Kasumi-1 (cell line): ENCODE measurements around the gene POU2AF1.
A peak's percentile ranks its signal among the peaks of the same experiment; 100 is the strongest.

Source experiments
- DNase-seq, 2 experiments: peaks; one replicate each; lab custom pipeline; 2025; lab: John Stamatoyannopoulos, UW

POU2AF1 gene, protein sequence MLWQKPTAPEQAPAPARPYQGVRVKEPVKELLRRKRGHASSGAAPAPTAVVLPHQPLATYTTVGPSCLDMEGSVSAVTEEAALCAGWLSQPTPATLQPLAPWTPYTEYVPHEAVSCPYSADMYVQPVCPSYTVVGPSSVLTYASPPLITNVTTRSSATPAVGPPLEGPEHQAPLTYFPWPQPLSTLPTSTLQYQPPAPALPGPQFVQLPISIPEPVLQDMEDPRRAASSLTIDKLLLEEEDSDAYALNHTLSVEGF

DNA sequence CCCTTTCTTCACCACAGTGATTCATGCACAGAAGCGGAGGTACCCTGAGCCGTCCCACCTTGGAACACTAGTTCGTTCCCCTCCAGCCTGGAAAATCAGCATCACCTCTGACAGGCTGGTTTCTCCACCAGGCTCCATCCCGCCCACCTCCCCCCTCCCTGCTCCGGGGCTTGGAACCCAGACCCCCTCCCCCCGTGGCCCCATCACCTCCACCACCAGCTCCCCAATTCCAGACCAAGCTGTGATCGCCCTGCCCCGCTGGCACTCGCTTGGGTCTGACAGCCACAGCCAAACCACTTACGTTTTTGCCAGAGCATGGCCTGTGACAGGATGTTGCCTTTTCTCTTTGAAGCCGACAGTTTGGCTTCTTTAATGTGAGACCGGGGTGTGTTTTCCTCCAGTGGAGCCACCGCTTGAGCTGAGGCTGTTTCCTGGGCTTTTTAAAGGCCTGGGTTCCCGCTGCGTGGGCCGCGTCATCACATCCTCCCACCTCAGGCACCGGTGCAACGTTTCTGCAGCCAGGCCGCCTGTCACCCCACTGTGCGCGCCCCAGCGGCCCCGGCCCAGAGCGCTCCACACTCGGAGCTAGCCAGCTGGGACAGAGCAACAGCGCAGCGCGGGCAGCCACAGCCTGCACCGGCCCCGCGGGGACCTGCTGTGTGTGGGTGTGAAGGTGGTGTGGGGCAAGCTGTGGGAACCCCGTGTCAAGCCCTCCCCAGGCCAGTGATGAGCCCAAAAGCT lies at the start of gene POU2AF1:
Gene POU2AF1 (minus strand): TSS at position 415 of the 741 bp plus-strand sequence. CDS start 98 bp downstream, at position 317.
- no peak for DNase-seq

DNA sequence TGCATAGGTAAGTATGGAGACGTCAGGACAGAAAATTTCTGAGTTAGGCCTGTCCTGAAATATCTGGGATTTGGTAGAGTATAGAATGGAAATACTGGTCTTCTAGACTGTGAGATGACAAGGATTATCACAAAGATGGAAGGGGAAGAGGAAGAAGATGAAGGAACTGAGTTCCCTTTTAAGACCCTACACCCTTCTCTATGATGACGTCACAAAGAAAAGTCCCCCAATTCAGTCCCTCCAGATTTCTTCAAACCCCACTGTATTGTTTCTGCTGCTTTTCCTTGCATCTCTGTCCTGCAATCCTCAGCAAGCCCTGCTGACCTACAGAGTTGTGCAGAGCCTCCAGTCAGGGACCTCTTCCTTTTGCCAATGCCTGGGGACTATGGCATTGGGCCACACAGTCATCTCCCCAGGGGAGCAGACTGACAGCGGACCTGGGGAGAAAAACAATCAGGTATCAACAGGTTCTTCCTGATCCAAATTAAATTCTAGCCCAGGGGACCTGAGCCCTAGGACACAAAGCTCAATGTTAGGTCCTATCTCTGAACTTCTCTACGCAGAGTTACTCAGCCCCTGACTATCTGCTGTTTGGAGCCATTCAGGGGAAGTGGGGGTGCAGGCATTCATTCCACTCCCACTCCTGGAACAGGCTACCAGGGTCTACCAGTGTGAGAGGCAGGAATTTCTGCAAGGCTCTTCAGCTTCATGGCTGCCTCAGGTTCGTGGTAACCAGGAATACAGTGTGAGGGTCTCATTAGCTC lies 49.2 kb upstream of the POU2AF1 start:
- DNase-seq = no peak

DNA sequence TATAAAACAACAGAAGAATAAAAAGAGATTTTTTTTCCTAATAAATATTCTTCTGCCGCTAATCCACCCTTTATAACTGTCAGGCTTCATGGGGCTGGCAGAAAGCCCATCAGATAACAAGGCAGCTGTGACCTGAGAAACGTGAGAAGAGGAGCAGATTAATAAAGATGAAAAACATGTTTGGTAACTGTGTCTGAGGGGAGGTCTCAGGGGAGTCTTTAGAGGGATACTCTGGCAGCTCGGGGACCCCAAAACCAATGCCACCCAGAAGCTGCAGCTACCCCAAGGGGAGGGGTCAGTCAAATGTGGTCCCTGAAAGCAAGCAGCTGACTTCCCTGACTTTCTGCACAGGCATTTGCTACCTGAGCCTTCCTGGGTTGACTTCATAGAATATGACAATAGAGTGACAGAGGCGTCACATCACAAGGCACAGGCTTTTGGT lies 48.4 kb upstream of the POU2AF1 start:
- no peak for DNase-seq

DNA sequence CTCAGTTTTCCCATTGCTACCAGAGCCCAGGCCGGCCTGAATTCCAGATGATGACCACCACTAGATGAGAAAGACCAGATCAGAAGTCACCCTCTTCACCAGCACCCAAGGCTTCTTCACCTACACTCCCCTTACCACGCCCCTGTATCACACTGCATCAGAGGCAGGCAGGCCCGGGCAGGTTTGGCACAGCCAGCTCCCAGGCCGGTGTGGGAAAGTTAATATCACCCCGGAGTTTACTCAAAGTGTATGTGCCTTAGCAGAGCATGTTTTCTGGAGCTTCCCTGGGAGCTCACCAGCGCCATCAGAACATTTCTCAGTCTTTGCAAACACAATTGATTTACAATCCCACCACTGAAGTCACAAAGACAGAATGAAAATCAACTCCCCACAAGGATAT lies 47.5 kb upstream of the POU2AF1 start:
- no peak for DNase-seq

DNA sequence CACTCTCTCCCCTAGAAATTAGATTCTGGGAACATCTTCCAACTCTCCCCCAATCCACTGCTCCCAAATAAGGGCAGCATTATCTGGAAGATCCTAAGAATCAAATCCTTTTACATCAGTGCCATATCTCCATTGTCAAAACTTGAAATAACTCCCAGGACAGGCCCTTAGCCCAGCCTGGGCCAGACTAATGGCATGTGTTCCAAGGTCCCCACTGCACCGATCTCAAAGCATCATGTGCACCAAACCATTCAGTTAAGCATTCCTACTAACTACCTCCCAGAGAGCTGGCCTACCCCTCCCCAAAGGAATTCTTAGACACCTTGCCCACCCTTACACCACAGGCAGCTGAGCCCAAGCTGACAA lies 44.2 kb upstream of the POU2AF1 start:
- DNase-seq = no peak

GRCh38 chr11:111422494-111423249 lies 43.6 kb upstream of the POU2AF1 start:
- DNase-seq = peak; percentile 63

DNA sequence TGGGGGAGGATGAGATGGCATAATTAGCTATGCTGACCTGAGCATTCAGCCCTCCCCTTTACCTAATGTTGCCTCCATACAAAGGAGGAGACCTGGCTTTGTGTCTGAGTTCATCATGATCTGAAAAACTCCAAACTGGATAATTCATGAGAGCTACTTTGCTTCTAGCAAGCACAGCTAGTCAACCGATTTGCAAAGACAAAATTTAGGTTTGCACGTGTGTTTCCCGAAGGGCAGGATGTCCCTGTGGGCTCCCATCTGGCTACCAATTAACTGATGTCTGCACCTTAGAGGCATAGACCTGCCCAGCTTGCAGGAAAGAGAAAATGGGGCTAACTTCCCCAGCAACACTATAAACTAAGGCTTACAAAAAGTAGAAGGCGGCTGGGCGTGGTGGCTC lies 42.2 kb upstream of the POU2AF1 start:
- no peak for DNase-seq

GRCh38 chr11:111419641-111420327 lies 40.7 kb upstream of the POU2AF1 start:
- DNase-seq = no peak

GRCh38 chr11:111419181-111419580 lies 40.1 kb upstream of the POU2AF1 start:
- DNase-seq = no peak

- DNase-seq = no peak
These were observed 39.3 kb upstream of the POU2AF1 start for GRCh38 chr11:111418436-111418787.

DNA sequence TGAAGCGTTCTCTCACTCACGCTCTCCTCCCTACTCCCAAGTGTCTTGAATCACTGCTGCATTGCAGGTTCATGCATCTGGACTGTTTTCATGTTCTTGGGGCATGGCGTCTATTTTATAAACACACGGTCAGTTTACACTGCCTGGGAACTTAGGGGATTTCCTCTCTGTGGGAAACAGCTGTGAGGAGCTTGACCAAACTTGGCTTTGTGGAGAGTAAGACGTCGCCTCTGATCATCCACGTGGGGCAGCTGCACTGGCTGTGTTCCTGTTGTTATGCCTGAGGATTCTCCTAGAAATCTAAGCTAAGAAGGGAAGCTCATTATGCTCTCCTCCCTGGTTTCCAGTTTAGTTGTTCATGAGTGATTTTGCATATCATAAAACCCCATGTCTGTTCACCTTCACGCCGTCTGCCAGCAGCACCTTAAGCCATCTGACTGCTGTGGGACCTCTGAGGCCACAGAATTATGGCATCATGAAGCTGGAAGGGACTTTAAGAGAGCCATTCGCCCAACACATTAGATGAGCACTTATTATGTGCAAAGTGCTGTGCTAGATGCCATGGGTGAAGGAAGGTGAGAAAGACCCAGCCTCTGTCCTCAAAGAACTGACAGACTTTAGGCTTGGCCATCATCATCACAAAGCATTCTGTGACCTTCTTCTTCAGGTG lies 38.8 kb upstream of the POU2AF1 start:
- DNase-seq = no peak

- peak; percentile 13 to 15 for DNase-seq
These were observed 38.1 kb upstream of the POU2AF1 start for GRCh38 chr11:111417011-111417765.

DNA sequence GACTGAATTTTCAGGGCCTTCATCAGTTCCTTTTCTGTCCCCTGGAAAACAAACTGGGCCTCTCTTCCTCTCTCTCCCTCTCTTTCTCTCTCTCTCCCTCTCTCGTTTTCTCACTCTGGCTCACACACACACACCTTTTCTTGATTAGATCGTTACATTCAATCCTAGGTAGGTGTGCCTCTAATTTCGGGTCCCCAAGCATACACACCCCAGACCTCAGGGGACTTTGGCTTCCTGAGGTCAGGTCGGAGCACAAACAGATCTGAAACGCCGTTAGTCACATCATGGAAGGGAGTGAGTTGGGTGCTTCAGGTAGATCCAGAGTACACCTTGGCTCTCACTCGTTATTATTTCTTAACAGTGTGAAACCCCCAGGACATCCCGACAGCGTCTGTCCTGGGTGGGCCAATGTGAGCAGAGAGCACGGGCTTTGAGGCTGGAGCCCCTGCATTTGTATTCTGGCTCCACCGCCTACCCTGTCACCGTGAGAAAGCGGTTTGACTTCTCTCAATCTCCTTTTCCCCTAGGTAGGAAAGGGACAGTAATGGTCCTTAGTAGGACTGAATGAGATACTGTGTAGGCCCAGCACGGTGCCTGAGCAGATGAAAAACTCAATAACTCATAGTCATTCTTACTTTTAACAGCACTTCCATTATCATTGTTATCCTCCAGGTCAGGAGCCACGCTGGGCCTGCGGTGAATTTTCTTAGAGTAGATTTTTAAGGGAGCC lies 37.3 kb upstream of the POU2AF1 start:
- no peak for DNase-seq

- no peak for DNase-seq
These were observed 35.9 kb upstream of the POU2AF1 start for GRCh38 chr11:111414936-111415335.

GRCh38 chr11:111414267-111414931 lies 35.3 kb upstream of the POU2AF1 start:
- peak; percentile 45 to 51 for DNase-seq

DNA sequence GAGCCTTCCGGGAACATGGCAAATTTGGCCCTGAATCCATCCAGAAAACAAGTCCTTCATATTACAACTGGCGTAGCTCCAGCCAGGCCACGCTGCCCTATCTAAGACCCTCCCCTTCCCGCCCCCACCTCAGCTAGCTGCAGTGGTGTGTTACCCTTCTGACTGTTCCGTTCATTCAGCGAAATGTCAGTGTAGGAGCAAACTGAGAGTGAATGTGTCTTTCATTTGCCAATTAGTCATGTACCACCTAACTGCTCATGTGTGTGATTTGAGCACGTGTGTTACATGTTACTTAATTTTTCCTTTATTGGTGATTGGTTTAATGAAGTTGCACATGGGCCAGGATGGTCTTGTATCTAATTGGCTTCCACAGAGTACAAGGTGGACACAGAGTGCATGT lies 34.8 kb upstream of the POU2AF1 start:
- no peak for DNase-seq

- no peak for DNase-seq
These were observed 33.2 kb upstream of the POU2AF1 start for GRCh38 chr11:111412293-111412692.

GRCh38 chr11:111411456-111411855 lies 32.4 kb upstream of the POU2AF1 start:
- no peak for DNase-seq

- no peak for DNase-seq
These were observed 31.9 kb upstream of the POU2AF1 start for GRCh38 chr11:111410951-111411350.
